Common myeloid progenitor, CD34-positive (primary cell): ENCODE measurements around the gene SCRT2.

Experiments used
- CTCF ChIA-PET: fragments of 350-600 bp; sonication (Branson Sonifier 250); formaldehyde crosslinking; loops from one replicate; lab custom pipeline; 2021; ENCODE audit warnings: antibody characterized with exemption; lab: Charles Lee
- POLR2A ChIA-PET: fragments of 350-600 bp; sonication (Branson Sonifier 250); formaldehyde crosslinking; loops from one replicate; lab custom pipeline; 2021; ENCODE audit warnings: antibody characterized with exemption; lab: Charles Lee
- DNase-seq, 3 donors: peaks; one replicate each; pipeline versions ENCODE4 v3.0.0 to v3.0.0-alpha.2; 2013
- H3K27ac ChIP-seq, 2 experiments: 1 replicate in 1 of 2; 2 replicates in 1 of 2; pipeline ENCODE4 v1.7.0; 2013; ENCODE audit warnings: inconsistent platforms in 2 of 2, low read length in 2 of 2, mild to moderate bottlenecking in 2 of 2, low read depth in 1 of 2, moderate library complexity in 1 of 2; ENCODE audit not compliant: severe bottlenecking in 2 of 2, insufficient read depth in 1 of 2, poor library complexity in 1 of 2
- H3K27me3 ChIP-seq, 5 experiments: replicated peaks in 2 of 5; 1 replicate in 3 of 5; 2 replicates in 2 of 5; pipeline versions ENCODE4 v1.6.1 to v1.7.0; 2013; ENCODE audit warnings: low read length in 4 of 5, mild to moderate bottlenecking in 2 of 5, moderate library complexity in 2 of 5, inconsistent platforms in 1 of 5; ENCODE audit not compliant: insufficient read depth in 5 of 5, control insufficient read depth in 4 of 5
- H3K36me3 ChIP-seq, 4 experiments: 1 replicate in 2 of 4; 2 replicates in 2 of 4; pipeline versions ENCODE4 v1.6.1 to v1.7.0; 2013; ENCODE audit warnings: low read length in 3 of 4, control low read depth in 1 of 4, mild to moderate bottlenecking in 1 of 4; ENCODE audit not compliant: control insufficient read depth in 4 of 4, insufficient read depth in 4 of 4
- H3K4me1 ChIP-seq, 4 experiments: 1 replicate in 3 of 4; 2 replicates in 1 of 4; pipeline versions ENCODE4 v1.6.1 to v1.7.1; 2013; ENCODE audit warnings: low read length in 3 of 4, mild to moderate bottlenecking in 3 of 4, control low read depth in 1 of 4, inconsistent platforms in 1 of 4, moderate library complexity in 1 of 4; ENCODE audit not compliant: control insufficient read depth in 4 of 4, insufficient read depth in 4 of 4; ENCODE audit errors: control extremely low read depth in 1 of 4
- H3K4me3 ChIP-seq, 7 experiments: 1 replicate in 4 of 7; 2 replicates in 3 of 7; pipeline versions ENCODE4 v1.5.1 to v1.7.0; 2013; ENCODE audit warnings: mild to moderate bottlenecking in 7 of 7, low read length in 6 of 7, moderate library complexity in 6 of 7, inconsistent platforms in 2 of 7, low read depth in 2 of 7, control low read depth in 1 of 7; ENCODE audit not compliant: insufficient read depth in 4 of 7, control insufficient read depth in 1 of 7; ENCODE audit errors: extremely low read depth in 1 of 7
- H3K9me3 ChIP-seq, 5 experiments: 1 replicate in 4 of 5; 2 replicates in 1 of 5; pipeline versions ENCODE4 v1.6.1 to v1.7.1; 2013; ENCODE audit warnings: low read length in 4 of 5, mild to moderate bottlenecking in 2 of 5, inconsistent platforms in 1 of 5, low read depth in 1 of 5, moderate library complexity in 1 of 5; ENCODE audit not compliant: control insufficient read depth in 4 of 5, insufficient read depth in 2 of 5; ENCODE audit errors: control extremely low read depth in 1 of 5
- WGBS: methylation state at CpG from one replicate; pipeline ENCODE4 v1.1.5; 2013; ENCODE audit not compliant: insufficient coverage; 5-methylcytosine and 5-hydroxymethylcytosine counted together

The SCRT2 gene

GRCh38 chr20:640674-641515, 34.7 kb downstream of the SCRT2 start:
- ChIA-PET POLR2A (interaction anchor here (2.2 kb wide), 1 partner anchor 29 kb away, joined by 6 read pairs; no protein-coding TSS in a partner anchor), CTCF (interaction anchor here (0.9 to 1.9 kb wide), 7 partner anchors 8 to 46 kb away, joined by 3 to 8 read pairs (median 4); no protein-coding TSS in a partner anchor)
- H3K27ac ChIP-seq: no peak overlapping the region
- no peaks in the 10 kb centered on the region for H3K36me3 ChIP-seq
- no peaks in the 10 kb centered on the region for H3K9me3 ChIP-seq
- H3K4me3 ChIP-seq: no peak overlapping the region
- peaks cover 0 to 10% (median 6%) of the 10 kb centered on the region in 4 experiments for H3K4me1 ChIP-seq
- 85% methylated on average over 11 of the region's 11 CpGs for WGBS
- no peak for DNase-seq
- H3K27me3 ChIP-seq: peaks cover 0 to 5% (median 0%) of the 10 kb centered on the region in 5 experiments

DNA sequence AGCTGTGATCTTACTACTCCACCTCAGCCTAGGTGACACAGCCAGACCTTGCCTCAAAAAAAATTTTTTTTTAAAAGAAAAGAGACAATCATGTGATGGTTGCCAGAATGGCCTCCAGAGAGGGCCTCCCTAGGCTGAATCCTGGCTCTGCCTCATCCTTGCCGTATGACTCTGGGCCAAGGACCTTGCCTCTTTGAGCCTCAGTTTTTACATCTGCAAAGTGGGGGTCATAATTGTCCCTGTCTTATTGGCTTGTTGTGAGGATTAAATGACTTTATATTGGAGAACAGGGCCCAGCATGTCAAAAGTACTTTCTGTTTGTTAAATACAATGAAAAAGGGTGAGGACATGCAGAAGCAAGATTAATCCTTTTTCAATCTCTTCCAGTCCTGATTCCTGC, 37.0 kb downstream of the SCRT2 start:
- Histone ChIP-seq H3K4me1 (peaks cover 0 to 7% (median 3%) of the 10 kb centered on the region in 4 experiments), H3K27ac (no peak overlapping the region), H3K9me3 (no peaks in the 10 kb centered on the region), H3K36me3 (no peaks in the 10 kb centered on the region), H3K4me3 (no peak overlapping the region), H3K27me3 (peaks cover 0 to 5% (median 0%) of the 10 kb centered on the region in 5 experiments)
- ChIA-PET POLR2A (no interaction called here), CTCF (interaction anchor here (0.9 kb wide), 1 partner anchor 72 kb away, joined by 3 read pairs; no protein-coding TSS in a partner anchor)
- no peak for DNase-seq
- WGBS: 100% methylated on average over 1 of the region's 1 CpG

GRCh38 chr20:637559-637958, 38.0 kb downstream of the SCRT2 start:
- Histone ChIP-seq H3K4me3 (no peak overlapping the region), H3K9me3 (no peaks in the 10 kb centered on the region), H3K27me3 (peaks cover 0 to 2% (median 0%) of the 10 kb centered on the region in 5 experiments), H3K4me1 (peaks cover 0 to 2% (median under 1%) of the 10 kb centered on the region in 4 experiments), H3K36me3 (no peaks in the 10 kb centered on the region), H3K27ac (no peak overlapping the region)
- POLR2A ChIA-PET: no interaction called here
- no peak for DNase-seq
- 100% methylated on average over 1 of the region's 2 CpGs for WGBS
- CTCF ChIA-PET: interaction anchor here (0.7 to 1.3 kb wide), 3 partner anchors 8 to 75 kb away, joined by 3 to 4 read pairs (median 3); no protein-coding TSS in a partner anchor

- POLR2A ChIA-PET: no interaction called here
- Histone ChIP-seq H3K27ac (no peak overlapping the region), H3K4me3 (no peak overlapping the region), H3K9me3 (no peaks in the 10 kb centered on the region), H3K27me3 (peaks cover 0 to 2% (median 0%) of the 10 kb centered on the region in 5 experiments), H3K36me3 (no peaks in the 10 kb centered on the region), H3K4me1 (no peaks in the 10 kb centered on the region)
- no peak for DNase-seq
- CTCF ChIA-PET: interaction anchor here (1.5 kb wide), 1 partner anchor 9 kb away, joined by 4 read pairs; no protein-coding TSS in a partner anchor
- 95% methylated on average over 4 of the region's 7 CpGs for WGBS
Measured at GRCh38 chr20:635893-636338, 39.7 kb downstream of the SCRT2 start.

DNA sequence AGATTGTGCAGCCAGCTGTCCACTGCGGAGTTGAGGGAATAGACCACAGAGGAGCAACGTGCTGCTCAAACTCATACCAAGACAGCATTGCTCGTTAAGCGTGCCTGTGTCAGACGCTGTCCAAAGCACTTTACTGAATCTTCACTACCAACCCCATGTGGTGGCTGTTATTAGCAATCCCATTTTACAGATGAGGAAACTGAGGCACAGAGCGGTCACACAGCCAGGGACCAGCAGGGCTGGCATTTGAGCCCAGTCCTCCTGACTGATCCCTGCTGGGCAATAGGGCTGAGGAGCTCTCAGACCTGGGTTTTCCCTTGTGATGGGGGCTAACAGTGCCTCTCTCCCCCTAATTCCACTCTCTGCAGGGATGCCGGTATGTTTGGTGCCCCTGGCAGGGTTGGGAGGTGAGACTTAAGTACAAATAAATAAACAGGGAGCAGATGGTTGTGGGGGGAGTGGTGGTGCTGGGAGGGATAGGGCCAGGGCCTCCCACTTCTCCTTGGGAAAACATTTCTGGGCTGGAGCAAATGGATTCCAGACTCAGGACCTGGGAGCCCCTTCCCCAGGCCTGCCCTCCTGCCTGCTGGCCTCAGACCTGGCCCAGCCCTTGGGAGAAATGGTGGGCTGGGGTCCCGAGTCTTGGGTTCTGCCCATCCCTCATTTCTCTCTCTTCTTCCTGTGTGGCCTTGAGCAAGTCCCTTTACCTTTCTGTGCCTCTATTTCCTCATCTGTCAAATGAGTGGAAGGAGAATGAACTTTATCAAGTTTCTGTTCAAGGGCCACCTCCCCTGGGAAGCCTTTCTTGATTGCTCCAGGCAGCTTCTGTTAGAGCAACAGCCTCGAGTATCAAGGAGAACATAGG, 40.3 kb downstream of the SCRT2 start:
- WGBS: 97% methylated on average over 7 of the region's 9 CpGs
- Histone ChIP-seq H3K9me3 (no peaks in the 10 kb centered on the region), H3K27me3 (no peaks in the 10 kb centered on the region), H3K27ac (no peak overlapping the region), H3K36me3 (no peaks in the 10 kb centered on the region), H3K4me3 (no peak overlapping the region), H3K4me1 (no peaks in the 10 kb centered on the region)
- ChIA-PET CTCF (interaction anchor here (1.5 kb wide), 1 partner anchor 10 kb away, joined by 4 read pairs; no protein-coding TSS in a partner anchor), POLR2A (no interaction called here)
- no peak for DNase-seq

DNA sequence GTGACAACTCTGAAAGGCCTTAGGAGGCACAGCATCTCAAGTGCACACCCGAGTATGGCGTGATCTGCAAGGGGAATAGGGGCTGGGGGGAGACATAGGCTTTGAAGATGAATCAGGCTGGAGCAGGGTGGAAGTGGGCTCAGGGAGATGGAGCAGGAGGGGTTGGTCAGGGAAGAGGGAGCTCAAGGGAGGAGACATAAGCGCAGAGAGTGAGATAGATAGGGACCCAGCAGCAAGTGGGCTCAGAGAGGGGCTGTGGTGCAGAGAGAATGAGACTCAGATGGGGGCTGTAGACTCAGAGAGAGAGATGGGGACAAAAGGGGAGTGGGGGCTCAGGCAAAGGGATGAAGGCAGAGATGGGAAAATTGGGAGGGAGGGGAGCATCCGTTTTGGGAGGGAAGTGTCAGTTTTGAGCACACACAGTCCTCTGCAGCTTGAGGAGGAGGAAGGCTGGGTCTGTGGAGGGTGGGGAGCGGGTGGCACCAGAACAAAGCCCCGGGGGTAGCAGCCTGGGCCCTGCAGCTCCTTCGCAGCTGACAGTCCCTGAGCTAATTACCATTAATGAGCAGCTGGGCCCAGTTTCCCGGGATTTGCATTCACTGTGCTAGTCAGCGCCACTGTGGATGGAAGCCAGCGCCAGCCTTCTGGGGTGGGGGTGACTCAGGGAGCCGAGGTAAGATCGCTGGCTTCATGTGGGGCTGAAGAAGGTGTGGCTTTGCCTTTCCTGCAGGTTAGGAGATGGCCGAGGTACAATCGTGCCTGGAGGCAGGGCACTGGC, 41.3 kb downstream of the SCRT2 start:
- Histone ChIP-seq H3K27me3 (no peaks in the 10 kb centered on the region), H3K4me3 (no peak overlapping the region), H3K27ac (no peak overlapping the region), H3K4me1 (no peaks in the 10 kb centered on the region), H3K9me3 (no peaks in the 10 kb centered on the region), H3K36me3 (no peaks in the 10 kb centered on the region)
- WGBS: 91% methylated on average over 11 of the region's 14 CpGs
- POLR2A ChIA-PET: no interaction called here
- CTCF ChIA-PET: no interaction called here
- no peak for DNase-seq
